HG03280 (cell line): ENCODE results near the gene FXN.
"Not testable (repeated sequence)": the region's sequence is repeated elsewhere in the genome, so short reads cannot be mapped to it uniquely, and the experiment has no call there.

ENCODE experiments used
- ATAC-seq: cut with Tn5 transposase; IDR thresholded peaks from one replicate; pipeline ENCODE4 v1.9.1; 2021; ENCODE audit warnings: mild to moderate bottlenecking, moderate library complexity; ENCODE audit not compliant: unreplicated experiment

Gene FXN

GRCh38 chr9:69023650-69024049 is 11.9 kb upstream of the FXN start:
- ATAC-seq: no peak

GRCh38 chr9:69027355-69028097 is 8.0 kb upstream of the FXN start:
- peak; percentile 79 for ATAC-seq

- no peak for ATAC-seq
Observed at GRCh38 chr9:69028754-69029153, 6.8 kb upstream of the FXN start.

GRCh38 chr9:69029535-69029934 is 6.0 kb upstream of the FXN start:
- ATAC-seq: no peak

- ATAC-seq: no peak
Observed at GRCh38 chr9:69030851-69031645, 4.5 kb upstream of the FXN start.

GRCh38 chr9:69034071-69034470 is 1.5 kb upstream of the FXN start:
- no peak for ATAC-seq

GRCh38 chr9:69036309-69036708 is 757 bp downstream of the FXN start:
- ATAC-seq: no peak

GRCh38 chr9:69036799-69037198 is 1.2 kb downstream of the FXN start:
- no peak for ATAC-seq

GRCh38 chr9:69040646-69041045 is 5.1 kb downstream of the FXN start:
- no peak for ATAC-seq

GRCh38 chr9:69044240-69045219 is 9.0 kb downstream of the FXN start:
- ATAC-seq: no peak

- no peak for ATAC-seq
Observed at GRCh38 chr9:69045821-69046220, 10.3 kb downstream of the FXN start.

- no peak for ATAC-seq
Observed at GRCh38 chr9:69046723-69047122, 11.2 kb downstream of the FXN start.

- ATAC-seq: no peak
Observed at GRCh38 chr9:69047371-69047770, 11.8 kb downstream of the FXN start.

GRCh38 chr9:69049094-69049493 is 13.5 kb downstream of the FXN start:
- no peak for ATAC-seq

GRCh38 chr9:69050936-69051335 is 15.4 kb downstream of the FXN start:
- ATAC-seq: not testable (repeated sequence)

GRCh38 chr9:69054989-69055388 is 19.4 kb downstream of the FXN start:
- ATAC-seq: no peak

GRCh38 chr9:69056191-69056815 is 20.8 kb downstream of the FXN start:
- no peak for ATAC-seq

- ATAC-seq: no peak
Observed at GRCh38 chr9:69058101-69058500, 22.5 kb downstream of the FXN start.

- no peak for ATAC-seq
Observed at GRCh38 chr9:69060766-69061165, 25.2 kb downstream of the FXN start.

- ATAC-seq: no peak
Observed at GRCh38 chr9:69062195-69062594, 26.6 kb downstream of the FXN start.

- no peak for ATAC-seq
Observed at GRCh38 chr9:69063839-69064238, 28.3 kb downstream of the FXN start.
